Keratinocyte (primary cell): ENCODE measurements around the gene NCK2. TPM values are rescaled to one million over a fixed set of nuclear protein-coding genes. Genes with fewer than 3 reads are reported as not detected.

Experiments
- DNase-seq: peaks from one replicate; pipeline ENCODE4 v3.0.0-alpha.2; 2011; ENCODE audit warnings: low read depth, missing footprints, low spot score
- FAIRE-seq: peaks from 2 replicates; lab custom pipeline; 2011; peaks lifted over from hg19 to GRCh38; lab: Jason Lieb, UNC
- H2AFZ ChIP-seq: 2 replicates; pipeline ENCODE4 v1.6.0; 2012; ENCODE audit warnings: low read length, control low read depth, inconsistent platforms; ENCODE audit not compliant: control insufficient read depth
- H3K27ac ChIP-seq: 2 replicates; pipeline ENCODE4 v1.5.1; 2011; ENCODE audit warnings: low read length; ENCODE audit not compliant: control insufficient read depth, insufficient read depth
- H3K27me3 ChIP-seq: 3 replicates; pipeline ENCODE4 v1.6.0; 2011; ENCODE audit warnings: low read length; ENCODE audit not compliant: control insufficient read depth, insufficient read depth; ENCODE audit errors: extremely low read depth
- H3K36me3 ChIP-seq, 2 experiments: 2 replicates in 1 of 2; 3 replicates in 1 of 2; pipeline ENCODE4 v1.5.1; 2011; ENCODE audit warnings: low read length in 2 of 2, mild to moderate bottlenecking in 1 of 2; ENCODE audit not compliant: control insufficient read depth in 2 of 2, insufficient read depth in 2 of 2; ENCODE audit errors: extremely low read depth in 1 of 2
- H3K4me1 ChIP-seq: 3 replicates; pipeline ENCODE4 v1.5.1; 2011; ENCODE audit warnings: low read length; ENCODE audit not compliant: control insufficient read depth, insufficient read depth; ENCODE audit errors: extremely low read depth
- H3K4me2 ChIP-seq: 3 replicates; pipeline ENCODE4 v1.6.0; 2011; ENCODE audit warnings: low read depth, low read length; ENCODE audit not compliant: control insufficient read depth, insufficient read depth; ENCODE audit errors: extremely low read depth
- H3K4me3 ChIP-seq, 3 experiments: fragments of 200-600 bp in 1 of 3; sonication (generic) in 1 of 3; 2 replicates in 2 of 3; 3 replicates in 1 of 3; pipeline ENCODE4 v1.5.1; 2011 to 2016; ENCODE audit warnings: low read length in 3 of 3, mild to moderate bottlenecking in 3 of 3, control low read depth in 2 of 3, inconsistent platforms in 1 of 3, low read depth in 1 of 3, mixed read lengths in 1 of 3, mixed run types in 1 of 3, moderate library complexity in 1 of 3; ENCODE audit not compliant: control insufficient read depth in 2 of 3, insufficient read depth in 2 of 3; ENCODE audit errors: extremely low read depth in 1 of 3
- H3K79me2 ChIP-seq: 2 replicates; pipeline ENCODE4 v1.6.0; 2012; ENCODE audit warnings: low read length; ENCODE audit not compliant: control insufficient read depth, insufficient read depth
- H3K9ac ChIP-seq: 3 replicates; pipeline ENCODE4 v1.6.0; 2011; ENCODE audit warnings: low read length; ENCODE audit not compliant: control insufficient read depth, insufficient read depth; ENCODE audit errors: extremely low read depth
- H3K9me1 ChIP-seq: 3 replicates; pipeline ENCODE4 v1.6.0; 2011; ENCODE audit warnings: low read length; ENCODE audit not compliant: control insufficient read depth, insufficient read depth; ENCODE audit errors: extremely low read depth
- H3K9me3 ChIP-seq: 2 replicates; pipeline ENCODE4 v1.5.1; 2012; ENCODE audit warnings: low read depth, low read length; ENCODE audit not compliant: control insufficient read depth
- H4K20me1 ChIP-seq: 3 replicates; pipeline ENCODE4 v1.6.0; 2011; ENCODE audit warnings: low read length; ENCODE audit not compliant: control insufficient read depth, insufficient read depth; ENCODE audit errors: extremely low read depth
- CTCF ChIP-seq, 3 experiments: IDR thresholded peaks in 1 of 3; conservative IDR thresholded peaks in 1 of 3; optimal IDR thresholded peaks in 1 of 3; 2 replicates in 2 of 3; 3 replicates in 1 of 3; pipeline versions ENCODE3 to v1.5.1; 2011; ENCODE audit warnings: low read length in 3 of 3, mild to moderate bottlenecking in 3 of 3, moderate library complexity in 2 of 3, control low read depth in 1 of 3, inconsistent platforms in 1 of 3; ENCODE audit not compliant: insufficient read depth in 2 of 3; ENCODE audit errors: extremely low read depth in 1 of 3
- EZH2 ChIP-seq: IDR thresholded peaks from one replicate; pipeline ENCODE4 v1.6.1; 2012; ENCODE audit warnings: inconsistent platforms, mild to moderate bottlenecking, low read length, moderate library complexity
- dilution Hi-C: fragments of 300-500 bp; cut with MboI; formaldehyde crosslinking; loops from one replicate; pipeline ENCODE4 v1.7.0; 2020; ENCODE audit warnings: low sequenced_read_pairs; ENCODE audit not compliant: extremely low pct_ligation_motif_present
- polyA plus RNA-seq, 5 experiments: library from polyadenylated mRNA; depleted of rRNA in 3 of 5; stranded (reverse) in 3 of 5; stranded (forward) in 1 of 5; unstranded in 1 of 5; fragments of >200 nt; gene quantifications; 1 replicate in 1 of 5; 2 replicates in 3 of 5; 3 replicates in 1 of 5; pipeline versions ENCODE4 v1.2.1 to v1.2.3, GENCODE V29; 2011 to 2012; ENCODE audit warnings: missing spikeins in 2 of 5, low read depth in 1 of 5, low replicate concordance in 1 of 5

NCK2 gene
- polyA plus RNA-seq, 1 donor (not counting 4 experiments of a cell fraction or from before 2014, with no cell fraction given) = 31.4 TPM

DNA sequence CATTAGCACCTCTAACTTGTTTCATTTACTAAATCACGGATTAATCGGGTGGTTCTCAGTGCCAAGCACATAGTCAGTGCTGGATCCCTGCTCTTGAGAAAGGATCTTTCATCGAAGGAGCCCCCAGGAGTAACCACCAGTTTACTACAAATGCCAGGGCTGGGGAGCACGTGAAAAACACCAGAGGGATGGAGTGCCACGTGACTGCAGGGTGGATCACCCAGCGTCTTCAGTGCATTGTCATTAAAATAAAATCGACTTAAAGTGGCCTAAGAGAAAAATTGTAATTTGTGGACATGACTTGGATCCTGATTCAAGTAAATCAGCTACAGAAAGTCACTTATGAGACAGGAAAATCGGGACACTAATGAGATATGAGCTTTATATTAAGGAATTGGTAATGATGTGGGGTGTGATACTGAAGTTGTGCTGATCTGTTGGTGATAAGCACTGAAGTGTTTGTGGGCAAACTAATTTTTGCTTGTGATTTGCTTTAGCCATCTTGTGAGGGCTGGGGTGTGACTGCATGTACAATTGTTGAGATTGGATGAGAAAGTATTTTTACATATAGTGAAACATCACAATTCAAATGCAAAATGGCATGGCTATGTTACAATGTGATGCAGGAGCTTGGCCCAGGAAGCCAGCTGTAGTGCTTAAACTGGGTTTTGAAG lies 63.8 kb downstream of the NCK2 start:
- H3K4me3 ChIP-seq = no peak overlapping the region
- H3K9me1 ChIP-seq = no peaks in the 10 kb centered on the region
- H3K9ac ChIP-seq = no peak overlapping the region
- H2AFZ ChIP-seq = no peak overlapping the region
- H4K20me1 ChIP-seq = peaks cover 8% of the 10 kb centered on the region
- DNase-seq (no peak), FAIRE-seq (no peak)
- no peaks in the 10 kb centered on the region for H3K9me3 ChIP-seq
- peaks cover 15% of the 10 kb centered on the region for H3K4me1 ChIP-seq
- no peak overlapping the region for H3K4me2 ChIP-seq
- H3K79me2 ChIP-seq = peaks cover 85% of the 10 kb centered on the region
- H3K27ac ChIP-seq = peak overlapping the region; percentile 19
- H3K36me3 ChIP-seq = no peaks in the 10 kb centered on the region
- dilution Hi-C loops = no loop called here
- no peaks in the 10 kb centered on the region for H3K27me3 ChIP-seq
- no peak for TF ChIP-seq EZH2
- TF ChIP-seq CTCF (optimal IDR thresholded peaks at IDR 0.05 in 1 of 3, IDR thresholded peaks at IDR 0.05 in 1 of 3, conservative IDR thresholded peaks at IDR 0.05 in 1 of 3; ENCODE audit: extremely low read depth in 1 of 3, insufficient read depth in 2 of 3, low read length in 3 of 3) = no peak

DNA sequence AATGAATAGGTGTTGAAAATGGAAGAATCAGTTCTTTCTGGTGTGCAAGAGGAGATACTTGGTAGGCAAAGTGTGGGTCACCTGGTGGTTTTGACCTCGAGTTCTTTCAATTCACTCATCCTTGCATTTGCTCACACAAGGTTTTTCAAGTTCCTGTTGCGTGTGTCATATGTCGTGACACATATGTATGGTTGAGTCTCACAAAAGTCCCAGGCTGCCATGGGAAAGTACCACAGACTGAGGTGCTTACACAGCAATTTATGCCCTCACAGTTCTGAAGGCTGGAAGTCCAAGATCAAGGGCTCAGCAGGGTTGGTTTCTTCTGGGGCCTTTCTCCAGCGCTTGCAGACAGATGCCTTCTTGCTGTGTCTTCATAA lies 64.4 kb downstream of the NCK2 start:
- Histone ChIP-seq H2AFZ (no peak overlapping the region), H3K4me3 (no peak overlapping the region), H3K9me3 (no peaks in the 10 kb centered on the region), H3K27me3 (no peaks in the 10 kb centered on the region), H3K36me3 (no peaks in the 10 kb centered on the region), H3K9ac (no peak overlapping the region), H3K79me2 (peaks cover 83% of the 10 kb centered on the region), H3K9me1 (no peaks in the 10 kb centered on the region), H3K4me2 (no peak overlapping the region), H4K20me1 (peaks cover 8% of the 10 kb centered on the region), H3K27ac (no peak overlapping the region), H3K4me1 (peaks cover 16% of the 10 kb centered on the region)
- TF ChIP-seq CTCF (optimal IDR thresholded peaks at IDR 0.05 in 1 of 3, IDR thresholded peaks at IDR 0.05 in 1 of 3, conservative IDR thresholded peaks at IDR 0.05 in 1 of 3; ENCODE audit: extremely low read depth in 1 of 3, insufficient read depth in 2 of 3, low read length in 3 of 3) (no peak), EZH2 (no peak)
- DNase-seq = no peak
- no peak for FAIRE-seq
- dilution Hi-C loops = no loop called here
